DND-41 (cell line): Measurements from ENCODE around the gene NOC2L.
"Not testable (repeated sequence)": the region's sequence is repeated elsewhere in the genome, so short reads cannot be mapped to it uniquely, and the experiment has no call there.

Source experiments
- ATAC-seq: fragments of 200-7000 bp; cut with Tn5 transposase; 3 replicates; pipeline ENCODE4 v1.9.1; 2021; ENCODE audit warnings: low read depth; ENCODE audit not compliant: insufficient read depth
- DNase-seq: peaks from one replicate; pipeline ENCODE4 v3.0.0-alpha.2; 2020
- H2AFZ ChIP-seq: 2 replicates; pipeline ENCODE4 v1.6.0; 2012; ENCODE audit warnings: low read depth, low read length
- H3K27ac ChIP-seq: 2 replicates; pipeline ENCODE4 v1.5.1; 2012; ENCODE audit warnings: low read length, inconsistent platforms
- H3K27me3 ChIP-seq: fragments of 200-600 bp; sonication (generic); 2 replicates; pipeline ENCODE4 v1.6.0; 2012; ENCODE audit warnings: low read length, mild to moderate bottlenecking, inconsistent platforms; ENCODE audit not compliant: insufficient read depth, poor library complexity
- H3K36me3 ChIP-seq: 2 replicates; pipeline ENCODE4 v1.5.1; 2012; ENCODE audit warnings: low read length, inconsistent platforms; ENCODE audit not compliant: insufficient read depth
- H3K4me1 ChIP-seq: 2 replicates; pipeline ENCODE4 v1.5.1; 2012; ENCODE audit warnings: mild to moderate bottlenecking, low read length; ENCODE audit not compliant: insufficient read depth
- H3K4me2 ChIP-seq: 2 replicates; pipeline ENCODE4 v1.6.0; 2012; ENCODE audit warnings: mild to moderate bottlenecking, moderate library complexity, low read length, inconsistent platforms; ENCODE audit not compliant: insufficient read depth
- H3K4me3 ChIP-seq, 2 experiments: fragments of 200-600 bp in 1 of 2; shearing (Covaris generic) in 1 of 2; 2 replicates each; pipeline ENCODE4 v1.5.1; 2012 to 2016; ENCODE audit warnings: inconsistent platforms in 2 of 2, low read length in 2 of 2, mild to moderate bottlenecking in 2 of 2, low read depth in 1 of 2, moderate library complexity in 1 of 2
- H3K79me2 ChIP-seq: 2 replicates; pipeline ENCODE4 v1.6.0; 2012; ENCODE audit warnings: low read length, inconsistent platforms; ENCODE audit not compliant: insufficient read depth
- H3K9ac ChIP-seq: 2 replicates; pipeline ENCODE4 v1.6.0; 2012; ENCODE audit warnings: low read depth, mild to moderate bottlenecking, inconsistent platforms, low read length, moderate library complexity
- H3K9me3 ChIP-seq: 2 replicates; pipeline ENCODE4 v1.5.1; 2012; ENCODE audit warnings: low read length, moderate library complexity, mild to moderate bottlenecking, inconsistent platforms; ENCODE audit not compliant: insufficient read depth, severe bottlenecking
- H4K20me1 ChIP-seq: 2 replicates; pipeline ENCODE4 v1.6.0; 2012; ENCODE audit warnings: low read length; ENCODE audit not compliant: insufficient read depth
- EZH2 ChIP-seq: IDR thresholded peaks from 3 replicates; pipeline ENCODE4 v1.6.1; 2012; ENCODE audit warnings: borderline replicate concordance, low read depth, mild to moderate bottlenecking, moderate library complexity, low read length, inconsistent platforms; ENCODE audit not compliant: severe bottlenecking
- TF ChIP-seq, protein P1 (sequence below): IDR thresholded peaks from 2 replicates; pipeline ENCODE4 v1.5.1; 2012; ENCODE audit warnings: borderline replicate concordance, low read length, moderate library complexity, mild to moderate bottlenecking; ENCODE audit not compliant: poor library complexity, severe bottlenecking; ENCODE audit errors: extremely low read depth

Gene NOC2L

GRCh38 chr1:993379-993995 lies 34.4 kb upstream of the NOC2L start:
- Histone ChIP-seq H3K9ac (no peak overlapping the region), H3K27me3 (peaks cover 6% of the 10 kb centered on the region), H3K4me1 (0 out of 2 replicates have a peak, but pooled peaks cover 4% of the 10 kb centered on the region), H3K79me2 (no peaks in the 10 kb centered on the region), H3K9me3 (no peaks in the 10 kb centered on the region), H3K36me3 (no peaks in the 10 kb centered on the region), H3K27ac (no peak overlapping the region), H3K4me2 (no peak overlapping the region), H3K4me3 (no peak overlapping the region), H2AFZ (no peak overlapping the region), H4K20me1 (peaks cover 3% of the 10 kb centered on the region; the same call in 1 of the 2 replicates)
- DNase-seq (no peak), ATAC-seq (no peak)
- TF ChIP-seq, protein P1, sequence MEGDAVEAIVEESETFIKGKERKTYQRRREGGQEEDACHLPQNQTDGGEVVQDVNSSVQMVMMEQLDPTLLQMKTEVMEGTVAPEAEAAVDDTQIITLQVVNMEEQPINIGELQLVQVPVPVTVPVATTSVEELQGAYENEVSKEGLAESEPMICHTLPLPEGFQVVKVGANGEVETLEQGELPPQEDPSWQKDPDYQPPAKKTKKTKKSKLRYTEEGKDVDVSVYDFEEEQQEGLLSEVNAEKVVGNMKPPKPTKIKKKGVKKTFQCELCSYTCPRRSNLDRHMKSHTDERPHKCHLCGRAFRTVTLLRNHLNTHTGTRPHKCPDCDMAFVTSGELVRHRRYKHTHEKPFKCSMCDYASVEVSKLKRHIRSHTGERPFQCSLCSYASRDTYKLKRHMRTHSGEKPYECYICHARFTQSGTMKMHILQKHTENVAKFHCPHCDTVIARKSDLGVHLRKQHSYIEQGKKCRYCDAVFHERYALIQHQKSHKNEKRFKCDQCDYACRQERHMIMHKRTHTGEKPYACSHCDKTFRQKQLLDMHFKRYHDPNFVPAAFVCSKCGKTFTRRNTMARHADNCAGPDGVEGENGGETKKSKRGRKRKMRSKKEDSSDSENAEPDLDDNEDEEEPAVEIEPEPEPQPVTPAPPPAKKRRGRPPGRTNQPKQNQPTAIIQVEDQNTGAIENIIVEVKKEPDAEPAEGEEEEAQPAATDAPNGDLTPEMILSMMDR = no peak
- no peak for TF ChIP-seq EZH2

- Histone ChIP-seq H3K36me3 (no peaks in the 10 kb centered on the region), H3K27ac (no peak overlapping the region), H3K27me3 (no peaks in the 10 kb centered on the region), H3K79me2 (no peaks in the 10 kb centered on the region), H2AFZ (no peak overlapping the region), H4K20me1 (peaks cover 3% of the 10 kb centered on the region; the same call in 1 of the 2 replicates), H3K9ac (no peak overlapping the region), H3K4me3 (no peak overlapping the region), H3K9me3 (no peaks in the 10 kb centered on the region), H3K4me1 (0 out of 2 replicates have a peak, but pooled peaks cover 4% of the 10 kb centered on the region), H3K4me2 (no peak overlapping the region)
- DNase-seq (no peak), ATAC-seq (no peak)
- TF ChIP-seq, protein P1 = no peak
- TF ChIP-seq EZH2 = no peak
Observed at GRCh38 chr1:992362-992761, 33.3 kb upstream of the NOC2L start.

DNA sequence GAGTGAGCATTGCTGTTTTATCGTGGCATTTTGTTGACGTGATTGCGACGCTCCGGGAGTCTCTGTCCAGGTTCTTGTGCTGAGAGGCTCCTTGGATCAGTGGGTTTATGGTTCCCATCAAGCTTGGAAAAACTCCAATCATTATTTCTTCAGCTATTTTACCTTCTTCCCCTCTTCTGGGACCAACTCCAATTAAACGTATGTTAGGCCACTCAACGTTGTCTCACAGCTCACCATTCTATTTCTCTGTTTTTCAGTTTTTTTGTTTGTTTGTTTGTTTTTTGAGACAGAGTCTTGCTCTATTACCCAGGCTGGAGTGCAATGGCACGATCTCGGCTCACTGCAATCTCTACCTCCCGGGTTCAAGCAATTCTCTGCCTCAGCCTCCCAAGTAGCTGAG lies 32.8 kb upstream of the NOC2L start:
- no peak overlapping the region for H3K27ac ChIP-seq
- ATAC-seq = no peak
- H4K20me1 ChIP-seq = no peaks in the 10 kb centered on the region
- no peak overlapping the region for H2AFZ ChIP-seq
- no peak overlapping the region for H3K4me3 ChIP-seq
- TF ChIP-seq, protein P1 = no peak
- no peak for TF ChIP-seq EZH2
- DNase-seq = no peak
- no peaks in the 10 kb centered on the region for H3K79me2 ChIP-seq
- no peaks in the 10 kb centered on the region for H3K36me3 ChIP-seq
- H3K27me3 ChIP-seq = no peaks in the 10 kb centered on the region
- no peak overlapping the region for H3K4me2 ChIP-seq
- no peak overlapping the region for H3K9ac ChIP-seq
- H3K4me1 ChIP-seq = 0 out of 2 replicates have a peak, but pooled peaks cover 4% of the 10 kb centered on the region
- H3K9me3 ChIP-seq = no peaks in the 10 kb centered on the region

- not testable (repeated sequence) for H3K9ac ChIP-seq, H3K4me2 ChIP-seq, H3K4me3 ChIP-seq, H3K36me3 ChIP-seq, H4K20me1 ChIP-seq, H2AFZ ChIP-seq, DNase-seq, H3K9me3 ChIP-seq, ATAC-seq, H3K27ac ChIP-seq, H3K79me2 ChIP-seq, H3K27me3 ChIP-seq, H3K4me1 ChIP-seq
Observed at GRCh38 chr1:991275-991674, 32.2 kb upstream of the NOC2L start.

DNA sequence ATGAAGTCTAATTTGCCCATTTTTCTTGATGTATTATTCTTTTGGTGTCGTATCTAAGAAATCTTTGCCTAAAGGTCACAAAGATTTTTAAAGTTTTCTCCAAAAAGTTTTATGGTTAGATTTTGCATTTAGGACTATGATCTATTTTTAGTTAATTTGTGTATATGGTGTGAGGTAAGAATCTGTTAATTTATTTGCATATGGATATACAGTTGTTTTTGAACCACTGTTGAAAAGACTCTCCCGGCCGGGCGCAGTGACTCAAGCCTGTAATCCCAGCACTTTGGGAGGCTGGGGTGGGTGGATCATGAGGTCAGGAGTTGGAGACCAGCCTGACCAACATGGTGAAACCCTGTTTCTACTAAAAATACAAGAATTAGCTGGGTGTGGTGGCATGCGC lies 29.0 kb upstream of the NOC2L start:
- not testable (repeated sequence) for H3K79me2 ChIP-seq, DNase-seq, H3K27me3 ChIP-seq, H4K20me1 ChIP-seq, H3K9ac ChIP-seq, H3K9me3 ChIP-seq, H3K4me3 ChIP-seq, H3K27ac ChIP-seq, H3K4me2 ChIP-seq, ATAC-seq, H3K4me1 ChIP-seq, H2AFZ ChIP-seq, H3K36me3 ChIP-seq
